ENCODE results near the gene TMEM63C.

The TMEM63C gene

DNA sequence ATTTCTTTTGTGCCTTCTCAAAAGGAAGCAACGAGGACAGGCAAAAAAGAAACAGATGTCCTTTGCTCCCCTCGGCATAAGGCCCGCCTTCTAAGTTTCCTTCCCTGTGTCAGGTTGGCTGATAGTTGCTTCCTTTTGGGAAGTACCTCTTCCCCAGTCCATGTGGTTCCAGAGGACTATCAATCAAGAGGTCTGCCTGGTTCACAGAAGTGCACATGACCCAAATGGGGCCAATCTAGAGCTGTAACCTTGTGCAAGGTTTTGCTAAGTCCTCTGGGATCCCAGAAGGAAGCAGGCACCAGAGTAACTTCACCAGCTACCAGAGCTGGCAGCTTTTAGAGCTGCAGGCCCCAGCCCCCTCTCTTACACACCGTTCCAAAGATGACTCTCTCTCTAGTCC, 42.6 kb downstream of the TMEM63C start:
- DNase-seq: peak; percentile 50 to 70

DNA sequence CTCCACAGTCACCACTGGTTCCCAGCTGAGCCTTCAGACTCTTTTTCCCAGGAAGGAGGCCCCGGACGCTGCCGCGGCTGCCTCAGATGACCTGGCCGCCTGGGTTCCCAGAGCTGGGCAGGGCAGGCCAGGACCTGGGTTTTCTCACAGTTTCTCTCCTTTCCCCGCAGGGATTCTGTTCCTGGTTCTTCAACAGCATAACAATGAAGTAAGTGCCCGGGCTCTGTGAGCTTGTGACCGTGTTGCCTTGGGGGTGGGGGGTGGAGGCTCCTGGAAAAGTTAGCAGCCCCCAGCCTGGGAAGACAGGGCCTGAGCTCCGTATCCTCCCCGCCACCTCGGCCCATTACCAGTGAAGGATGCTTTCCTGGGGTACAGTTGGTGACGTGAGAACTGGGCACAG, 43.7 kb downstream of the TMEM63C start:
- no peak for DNase-seq

DNA sequence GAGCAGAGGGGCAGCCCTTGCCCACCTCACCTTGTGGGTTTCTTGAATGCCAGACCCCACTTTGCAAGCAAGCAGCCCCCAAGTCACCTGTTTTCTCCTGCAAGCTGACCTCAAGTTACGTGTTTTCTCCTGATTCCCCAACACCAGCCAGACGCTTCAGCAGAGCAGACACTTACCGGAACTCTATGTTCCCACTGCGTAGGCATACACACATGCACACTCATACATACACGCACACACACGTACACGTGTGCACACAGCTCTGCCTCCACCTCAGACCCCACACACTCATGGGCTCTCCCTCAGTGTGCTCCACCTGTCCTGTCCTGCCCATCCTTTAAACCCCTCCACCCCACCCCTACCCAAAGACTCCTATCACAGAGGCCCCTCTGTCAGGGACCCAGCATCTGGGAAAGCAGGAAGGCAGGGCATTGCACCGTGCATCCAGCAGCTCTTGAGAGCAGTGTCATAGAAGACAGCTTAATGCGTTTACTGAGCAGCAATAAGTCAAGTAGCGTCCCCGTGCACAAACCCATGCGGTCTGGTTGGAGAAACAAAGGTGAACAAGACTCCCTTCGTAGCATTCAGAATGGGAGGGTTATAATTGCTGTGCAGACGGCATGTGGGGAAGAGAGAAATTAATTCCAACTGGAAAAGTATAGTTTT, 44.4 kb downstream of the TMEM63C start:
- DNase-seq: no peak

DNA sequence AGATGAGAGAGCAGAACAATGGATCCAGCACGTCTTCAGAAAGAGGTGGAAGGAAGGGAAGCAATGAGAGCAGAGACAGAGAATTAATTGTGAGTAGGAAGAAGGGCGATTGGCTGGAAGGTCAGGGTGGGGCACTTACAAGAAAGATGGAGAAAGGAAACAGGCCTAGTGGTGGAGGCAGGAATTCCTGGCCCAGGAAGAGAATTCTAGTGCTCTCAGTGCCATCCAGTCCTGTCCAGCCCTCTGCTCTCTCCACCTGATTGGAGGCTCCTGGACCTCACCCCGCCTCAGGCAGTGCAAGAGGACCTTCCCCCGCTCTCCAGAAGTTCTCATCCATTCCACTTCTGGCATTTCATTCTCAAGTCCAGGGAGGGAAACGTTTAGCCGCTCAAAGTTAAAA, 46.5 kb downstream of the TMEM63C start:
- DNase-seq: no peak

DNA sequence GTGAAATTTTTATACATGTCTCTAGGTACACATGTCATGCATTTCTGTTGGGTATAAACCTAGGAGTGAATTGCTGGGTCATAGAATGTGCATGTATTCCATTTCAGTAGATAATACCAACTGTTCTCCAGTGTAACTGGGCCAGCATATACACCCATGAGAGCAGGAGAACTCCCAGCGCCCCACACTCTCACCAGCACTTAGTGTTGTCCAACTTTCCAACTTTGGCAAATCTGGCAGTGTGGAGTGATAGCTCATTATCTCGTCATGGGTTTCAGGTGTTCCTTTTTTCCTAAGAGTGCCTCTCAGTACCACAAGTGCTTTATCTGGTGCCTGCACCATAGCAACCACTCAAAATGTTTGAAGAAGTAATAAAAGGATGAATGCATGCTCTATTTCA, 49.3 kb downstream of the TMEM63C start:
- DNase-seq: no peak

DNA sequence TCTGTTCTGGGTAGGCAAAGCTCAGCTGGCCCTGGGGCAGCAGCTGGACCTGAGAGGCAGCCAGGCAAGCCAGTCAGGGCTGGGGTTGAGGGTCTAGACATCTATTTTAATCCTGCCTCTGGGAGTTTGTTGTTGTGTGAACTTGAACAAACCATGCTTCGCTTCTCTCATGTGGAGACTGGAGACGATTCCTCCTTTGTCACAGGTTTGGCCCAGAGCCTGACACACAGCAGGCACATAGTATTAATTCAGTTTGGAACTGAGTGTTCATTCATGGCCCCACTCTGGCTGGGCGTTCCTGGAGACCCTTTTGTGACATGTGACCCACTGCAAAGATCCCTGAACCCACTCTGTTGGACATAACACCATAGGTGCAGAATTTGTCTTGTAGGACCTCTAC, 50.1 kb downstream of the TMEM63C start:
- no peak for DNase-seq

DNA sequence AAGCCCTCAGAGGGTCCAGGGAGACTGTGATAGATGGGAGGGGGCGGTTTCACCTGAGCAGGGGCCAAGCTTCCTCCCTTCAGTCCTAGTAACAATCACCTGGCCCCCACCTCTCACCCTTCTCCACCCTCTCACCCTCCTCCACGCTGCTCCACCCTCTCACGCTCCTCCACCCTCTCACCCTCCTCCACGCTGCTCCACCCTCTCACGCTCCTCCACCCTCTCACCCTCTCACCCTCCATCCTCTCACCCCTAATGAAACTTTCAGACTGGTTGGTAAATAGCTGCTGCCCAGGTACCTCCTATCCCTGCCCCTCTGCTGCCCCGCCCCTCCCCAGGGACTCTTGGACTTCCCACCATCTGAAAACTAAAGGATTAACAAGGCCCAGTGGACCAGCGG, 55.2 kb downstream of the TMEM63C start:
- DNase-seq: no peak

DNA sequence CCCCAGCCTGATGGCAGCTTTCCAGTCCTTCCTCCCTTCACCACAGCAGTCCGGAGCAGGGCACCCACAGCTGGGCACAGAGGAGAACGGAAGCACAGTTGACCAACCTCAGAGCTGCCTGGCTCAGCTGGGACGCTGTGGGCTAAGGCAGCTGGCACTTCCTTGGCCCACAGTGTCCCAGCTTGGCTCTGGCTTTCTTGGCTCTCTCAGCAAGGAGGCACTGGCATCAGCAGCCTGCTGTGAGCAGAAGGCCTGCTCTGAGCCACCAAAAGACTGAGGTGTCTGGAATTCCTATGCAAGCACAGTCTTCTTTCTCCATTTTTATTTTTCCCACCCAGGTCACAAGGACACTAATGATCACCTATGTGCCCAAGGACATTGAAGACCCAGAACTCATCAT, 56.8 kb downstream of the TMEM63C start:
- no peak for DNase-seq

DNA sequence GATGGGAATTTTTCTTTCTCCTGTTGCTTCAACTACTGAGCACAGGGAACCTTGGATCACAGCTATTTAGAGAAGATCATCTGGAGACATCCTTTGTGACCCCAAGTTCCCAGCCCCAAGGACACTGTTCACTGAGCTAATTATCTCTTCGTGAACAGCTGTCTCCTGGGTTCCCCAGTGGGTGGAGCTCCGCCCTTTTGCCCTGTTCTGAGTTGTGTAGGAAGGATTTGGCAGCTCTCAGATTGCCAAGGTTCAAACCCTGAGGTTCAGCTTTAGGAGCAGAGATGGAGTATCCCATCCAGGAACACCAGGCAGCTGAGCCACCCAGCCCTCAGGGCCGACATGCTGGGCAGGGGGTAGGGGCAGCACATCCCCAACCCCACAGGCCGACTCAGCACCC, 57.4 kb downstream of the TMEM63C start:
- no peak for DNase-seq

DNA sequence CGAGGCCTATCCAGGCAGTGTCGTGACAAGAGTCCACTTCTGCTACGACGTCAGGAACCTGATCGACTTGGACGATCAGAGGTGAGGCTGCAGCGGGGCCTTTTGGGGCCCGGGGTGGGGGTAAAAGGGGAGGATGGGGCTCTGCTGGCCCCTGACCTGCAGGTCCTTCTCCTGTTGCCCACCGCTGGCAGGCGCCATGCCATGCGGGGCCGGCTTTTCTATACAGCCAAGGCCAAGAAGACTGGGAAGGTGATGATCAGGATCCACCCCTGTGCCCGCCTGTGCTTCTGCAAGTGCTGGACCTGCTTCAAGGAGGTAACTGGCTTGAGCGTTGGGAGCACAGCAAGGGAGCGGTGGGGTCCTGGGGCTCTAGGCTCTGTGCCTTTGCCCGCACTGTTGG, 57.8 kb downstream of the TMEM63C start:
- no peak for DNase-seq

DNA sequence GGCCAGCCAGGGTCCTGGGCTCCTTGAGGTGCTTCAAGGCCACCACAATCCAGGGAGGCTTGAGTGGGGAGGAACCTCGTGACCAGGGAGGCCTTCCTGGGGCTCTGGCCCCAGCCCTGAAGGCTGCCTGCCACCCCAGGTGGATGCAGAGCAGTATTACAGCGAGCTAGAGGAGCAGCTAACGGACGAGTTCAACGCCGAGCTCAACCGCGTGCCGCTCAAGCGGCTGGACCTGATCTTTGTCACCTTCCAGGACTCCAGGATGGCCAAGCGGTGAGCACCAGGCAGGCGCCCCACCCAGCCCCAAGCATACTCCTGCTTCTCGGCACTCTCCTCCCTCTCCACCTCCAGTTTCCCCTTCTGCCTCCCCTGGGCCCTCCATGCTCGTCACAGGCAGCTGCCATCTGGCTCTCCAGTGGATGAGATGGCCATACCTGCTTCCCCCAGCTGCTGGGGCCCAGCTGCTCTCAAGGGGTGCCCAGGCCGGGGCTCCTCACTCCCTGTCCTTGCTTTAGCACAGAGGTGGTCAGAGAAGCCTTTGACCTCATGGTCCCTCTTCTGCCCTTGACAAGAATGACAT, 58.8 kb downstream of the TMEM63C start:
- DNase-seq: no peak

DNA sequence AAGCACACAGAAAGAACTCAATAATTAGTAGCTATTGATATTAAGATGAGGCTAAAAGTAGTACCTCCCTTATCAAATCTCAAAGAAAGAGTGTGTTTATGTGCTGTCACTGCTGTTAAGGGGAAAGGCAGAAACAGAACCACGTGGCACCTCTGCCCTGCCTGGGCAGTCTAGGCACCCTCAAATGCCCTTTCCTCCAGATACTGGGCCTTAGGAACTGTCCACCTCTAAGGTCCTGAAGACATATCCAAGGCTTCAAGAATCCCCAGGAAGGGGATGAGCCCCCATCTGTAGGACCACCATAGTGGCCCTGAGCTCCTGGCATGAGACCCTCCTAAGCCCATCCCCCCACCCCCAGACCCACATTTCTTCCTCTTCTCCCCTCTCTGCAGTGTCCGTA, 60.4 kb downstream of the TMEM63C start:
- no peak for DNase-seq

DNA sequence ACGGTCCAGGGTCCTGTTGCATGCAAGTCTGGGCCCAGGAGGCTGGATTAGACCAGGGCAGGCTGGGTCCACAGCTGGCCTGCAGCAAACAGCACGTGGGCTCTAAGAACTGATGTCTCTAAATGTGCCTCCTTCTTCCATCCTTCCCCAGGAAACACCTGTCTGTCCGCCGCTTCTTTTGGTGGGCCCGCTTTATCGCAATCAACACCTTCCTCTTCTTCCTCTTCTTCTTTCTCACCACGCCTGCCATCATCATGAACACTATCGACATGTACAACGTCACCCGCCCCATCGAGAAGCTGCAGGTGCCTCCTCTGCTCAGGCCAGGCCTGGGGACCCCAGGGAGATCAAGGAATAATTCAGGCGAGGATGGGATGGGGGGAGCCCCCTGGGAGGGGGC, 61.2 kb downstream of the TMEM63C start:
- DNase-seq: no peak

DNA sequence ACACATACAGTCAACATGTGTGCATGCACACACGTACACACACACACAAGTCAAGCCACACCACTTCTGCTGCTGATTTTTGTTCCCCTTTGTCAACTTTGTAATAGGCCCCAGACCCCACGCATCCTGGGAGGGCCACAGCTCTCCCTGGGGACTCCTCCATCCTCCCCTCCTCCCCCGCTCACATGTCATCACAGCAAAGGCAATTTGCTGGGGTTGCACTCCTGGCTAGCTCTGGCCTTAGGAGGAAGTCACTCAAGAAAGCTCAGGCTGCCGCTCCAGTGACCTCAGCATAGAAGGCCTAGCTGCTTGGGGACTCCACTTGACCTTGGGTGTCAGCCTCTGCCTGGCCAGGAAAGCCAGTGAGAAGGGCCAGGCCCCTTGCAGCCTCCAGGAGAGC, 62.3 kb downstream of the TMEM63C start:
- peak; percentile 47 to 68 for DNase-seq

DNA sequence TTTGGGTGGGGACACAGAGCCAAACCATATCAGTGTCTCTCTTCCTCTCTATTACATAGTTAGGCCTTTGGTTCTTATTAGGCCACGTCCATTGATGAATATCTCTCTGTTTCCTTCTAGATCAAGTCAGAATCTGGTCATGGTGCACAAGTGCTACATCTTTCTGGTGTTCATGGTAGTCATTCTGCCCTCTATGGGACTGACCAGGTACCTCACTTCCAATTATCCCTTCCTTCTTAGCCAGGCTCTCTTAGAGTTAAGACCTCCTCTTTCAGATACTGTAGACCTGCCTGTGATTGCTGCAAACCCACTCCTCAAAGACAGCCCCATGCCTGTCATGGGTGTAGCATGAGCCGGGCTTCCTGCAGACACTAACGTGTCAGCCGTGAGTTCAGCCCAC, 64.2 kb downstream of the TMEM63C start:
- no peak for DNase-seq

DNA sequence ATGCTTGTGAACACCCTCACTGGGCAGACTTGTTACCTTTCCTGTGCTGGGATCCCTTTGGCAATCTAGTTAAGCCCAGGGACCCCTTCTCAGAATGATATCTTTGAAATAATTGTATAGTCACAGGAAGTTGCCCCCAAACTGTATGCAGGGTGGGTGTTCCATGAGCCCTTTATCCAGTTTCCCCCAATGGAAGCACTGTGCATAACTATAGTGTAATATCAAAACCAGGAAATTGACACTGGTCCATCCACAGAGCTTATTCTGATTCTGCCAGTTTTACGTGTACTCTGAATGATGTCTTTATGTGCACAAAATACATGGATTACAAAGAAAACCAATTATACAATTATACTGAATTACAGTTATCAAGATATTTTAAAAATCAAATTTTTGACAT, 65.2 kb downstream of the TMEM63C start:
- no peak for DNase-seq

DNA sequence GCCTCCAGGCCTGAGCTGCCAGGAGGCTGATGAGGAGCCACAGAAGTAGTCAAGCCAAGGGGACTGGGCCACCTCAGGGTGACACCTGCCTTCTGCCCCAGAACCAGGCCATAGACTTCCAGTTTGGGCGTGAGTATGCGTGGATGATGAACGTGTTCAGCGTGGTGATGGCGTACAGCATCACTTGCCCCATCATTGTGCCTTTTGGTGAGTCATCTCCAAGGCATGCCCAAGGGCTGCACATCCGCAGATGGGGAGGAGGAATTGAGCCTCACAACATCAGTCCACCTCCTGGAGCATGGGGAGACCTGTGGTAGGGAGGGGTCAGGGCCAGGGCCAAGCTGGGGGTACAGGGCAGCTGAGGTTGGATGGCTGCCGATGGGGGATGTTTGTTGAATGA, 67.1 kb downstream of the TMEM63C start:
- no peak for DNase-seq

DNA sequence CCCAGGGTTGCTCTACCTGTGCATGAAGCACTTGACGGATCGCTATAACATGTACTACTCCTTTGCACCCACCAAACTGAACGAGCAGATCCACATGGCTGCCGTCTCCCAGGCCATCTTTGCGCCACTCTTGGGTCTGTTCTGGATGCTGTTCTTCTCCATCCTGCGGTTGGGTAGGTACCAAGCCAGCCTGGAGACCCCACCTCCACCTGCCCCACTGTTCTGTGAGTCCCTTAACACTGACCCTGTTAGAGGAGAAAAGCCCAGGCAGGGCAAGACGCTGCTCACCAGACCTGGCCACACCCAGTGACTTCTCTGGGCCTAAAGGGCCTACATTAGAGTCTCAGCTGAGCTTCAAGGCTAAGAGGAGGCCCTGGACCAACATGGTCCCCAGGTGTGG, 67.7 kb downstream of the TMEM63C start:
- DNase-seq: no peak

DNA sequence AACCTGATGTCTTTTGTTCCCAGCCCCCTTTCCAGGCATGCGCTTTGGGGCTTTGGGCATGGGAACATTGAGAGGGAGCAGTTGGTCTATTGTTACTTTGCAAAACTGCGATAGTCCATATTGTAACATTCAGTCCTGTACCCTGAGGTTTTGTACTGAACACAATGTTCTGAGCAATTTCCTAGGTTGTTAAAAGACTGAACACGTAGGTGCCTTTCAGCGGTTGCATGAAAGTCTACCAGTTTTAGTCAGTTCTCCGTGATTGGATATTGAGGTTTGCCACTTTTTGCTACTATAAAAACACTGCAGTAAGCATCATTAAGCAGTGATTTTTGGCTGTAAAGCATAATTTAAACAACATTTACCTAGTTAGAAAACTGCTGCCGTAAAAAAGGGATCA, 69.3 kb downstream of the TMEM63C start:
- no peak for DNase-seq

DNA sequence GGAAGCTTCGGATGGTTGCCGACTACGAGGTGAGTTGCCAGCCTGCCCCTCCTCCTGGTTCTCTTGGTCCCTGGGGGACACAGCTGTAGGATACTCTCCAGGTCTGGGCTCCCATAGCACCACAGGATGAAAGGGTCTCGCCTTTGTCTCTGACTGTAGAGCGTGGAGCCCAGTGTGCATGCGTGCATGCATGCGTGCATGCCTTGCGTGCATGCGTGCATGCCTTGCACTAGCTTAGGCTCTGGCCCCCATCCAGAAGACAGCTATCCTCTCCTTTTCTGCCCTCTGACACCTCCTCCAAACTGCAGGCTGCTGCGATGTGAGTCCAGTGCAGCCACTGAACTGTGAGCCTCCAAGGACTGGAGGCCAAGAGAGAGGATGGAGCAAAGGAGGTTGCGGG, 70.3 kb downstream of the TMEM63C start:
- no peak for DNase-seq

DNA sequence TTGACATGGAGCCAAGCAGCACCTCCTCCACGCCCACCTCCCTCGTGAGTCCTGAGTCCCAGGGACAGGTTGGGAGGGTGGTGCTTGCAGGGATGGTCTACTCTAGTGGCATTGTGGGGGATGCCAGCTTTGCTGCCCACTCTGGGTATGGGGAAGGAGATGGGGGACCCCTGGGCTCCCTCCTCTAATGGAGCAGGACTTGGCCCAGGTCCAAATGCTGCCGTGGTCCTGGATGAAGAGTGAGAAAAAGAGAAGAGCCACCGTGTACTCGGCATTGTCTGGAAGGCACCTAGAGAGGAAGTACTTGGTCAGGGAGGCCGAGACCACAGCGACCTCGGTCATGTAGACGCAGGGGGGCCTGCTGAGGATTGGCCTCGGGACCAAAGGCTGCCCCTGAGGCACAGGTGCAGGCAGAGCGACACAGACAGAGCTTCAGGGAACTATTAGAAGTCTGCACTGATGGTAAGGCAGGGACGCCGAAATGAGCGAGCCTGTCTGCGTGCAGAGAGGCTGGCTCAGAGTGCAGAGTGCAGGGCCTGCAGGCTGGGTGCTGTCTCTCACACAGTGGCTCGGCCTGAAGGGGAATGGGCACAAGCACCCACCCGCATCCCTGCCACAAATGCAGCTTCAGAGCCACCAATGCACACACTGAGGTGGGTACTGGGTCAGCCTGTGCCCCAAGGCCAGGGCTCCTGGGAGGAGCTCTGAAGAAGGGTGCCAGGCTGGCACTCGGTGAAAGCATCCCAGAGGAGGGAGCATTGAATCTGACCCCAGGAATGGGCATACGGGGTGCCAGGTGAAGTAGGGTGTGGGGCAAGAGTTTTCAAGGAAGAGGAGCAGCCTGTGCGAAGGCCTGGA, 72.0 kb downstream of the TMEM63C start:
- DNase-seq: no peak

DNA sequence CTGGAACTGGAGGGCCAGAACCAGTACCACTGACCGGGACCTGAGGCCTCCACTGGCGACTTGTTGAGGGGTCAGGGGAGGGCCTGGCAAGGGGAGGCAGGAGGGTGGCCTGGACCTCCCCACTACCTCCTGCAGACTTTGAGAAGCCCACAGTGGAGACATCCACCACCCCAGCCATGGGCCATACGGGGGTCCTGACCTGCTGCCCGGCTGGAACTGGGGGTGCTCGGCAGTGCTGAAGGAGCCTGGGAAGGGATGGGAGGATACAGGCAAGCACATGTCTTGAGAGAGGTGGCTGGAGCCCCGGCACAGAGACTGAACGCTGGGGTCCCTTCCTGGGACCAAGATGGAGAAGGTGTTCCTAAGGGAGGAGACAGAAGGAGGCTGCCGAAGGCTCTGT, 75.1 kb downstream of the TMEM63C start:
- no peak for DNase-seq

DNA sequence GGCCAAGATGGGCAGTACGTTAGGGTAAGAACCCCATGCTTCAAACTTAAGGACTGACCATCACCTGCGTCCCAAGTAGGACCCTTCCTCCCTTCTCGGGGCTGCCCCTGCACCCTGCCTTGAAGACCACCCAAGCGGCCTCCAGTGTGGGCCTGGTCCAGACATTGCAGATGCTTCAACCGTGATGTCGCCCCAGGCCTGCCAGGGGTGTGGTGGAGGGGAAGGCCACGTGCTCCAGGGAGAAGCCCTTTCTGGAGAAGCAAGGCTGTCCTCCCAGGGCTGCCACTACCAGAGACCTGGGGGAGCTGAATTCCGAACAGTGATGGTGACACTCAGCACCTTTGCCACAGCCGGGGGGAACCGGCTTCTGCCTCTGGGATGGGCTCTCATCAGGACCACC, 76.1 kb downstream of the TMEM63C start:
- DNase-seq: no peak

DNA sequence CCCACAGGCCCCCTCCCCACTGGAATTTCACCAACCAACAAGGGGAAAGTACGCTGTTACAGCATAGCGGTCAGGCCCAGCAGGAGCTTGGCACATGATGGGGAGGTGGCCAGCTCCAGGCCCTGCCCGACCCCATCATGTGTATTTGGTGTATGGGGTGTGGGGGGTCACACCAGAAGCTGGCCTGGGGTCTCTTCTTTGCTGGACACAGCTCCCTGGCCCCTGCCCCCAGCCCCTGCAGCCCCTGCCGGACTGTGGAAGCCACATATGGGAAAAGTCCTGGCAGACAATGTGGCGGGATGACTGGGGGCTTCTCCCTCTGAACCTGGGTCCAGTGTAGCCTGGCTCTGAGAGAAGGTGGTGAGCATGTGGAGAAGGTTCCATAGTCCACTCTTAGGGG, 77.0 kb downstream of the TMEM63C start:
- DNase-seq: no peak

Measured in inflammatory macrophage (primary cell).